ENCODE results near the gene KRT25. TPM values are rescaled to one million over a fixed set of nuclear protein-coding genes. Genes with fewer than 3 reads are reported as not detected.

KRT25 gene
- total and polyA plus RNA-seq, 2 of the 4 experiments (the other 2 are of a cell fraction) = not detected

DNA sequence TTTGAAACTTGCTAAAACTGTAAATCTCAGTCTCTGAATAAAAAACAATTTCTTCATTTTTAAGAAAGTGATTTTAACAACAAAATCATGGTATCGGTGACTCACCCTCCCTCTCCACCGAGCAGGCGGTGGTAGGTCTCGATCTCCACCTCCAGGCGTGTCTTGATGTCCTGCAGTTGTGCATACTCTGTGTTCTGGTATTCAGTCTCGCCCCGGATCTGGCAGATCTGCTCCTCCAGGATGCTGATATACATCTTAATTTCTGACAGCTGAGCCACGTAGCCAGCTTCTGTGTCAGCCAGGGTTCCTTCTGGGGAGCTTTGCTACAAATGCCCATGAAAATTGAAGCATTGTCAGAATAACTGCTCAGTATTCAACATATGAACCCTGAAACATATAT is 36.2 kb downstream of the KRT25 start:
- Histone ChIP-seq H3K79me1 (ENCODE audit: low read depth in 1 of 2, low read length in 2 of 2) (no peaks in the 10 kb centered on the region), H2AK9ac (replicated peaks; ENCODE audit: low read depth, low read length, poor library complexity) (no peak overlapping the region), H4K8ac (ENCODE audit: low read depth in 2 of 2, low read length in 2 of 2) (no peak overlapping the region), H3K4me3 (ENCODE audit: insufficient read depth, low read depth, low read length) (no peak overlapping the region), H3K9ac (ENCODE audit: low read depth, low read length) (no peak overlapping the region), H3K23ac (ENCODE audit: low read depth, low read length) (no peak overlapping the region), H3K27me3 (ENCODE audit: control insufficient read depth, insufficient read depth, low read length) (peaks cover 47% of the 10 kb centered on the region), H4K5ac (ENCODE audit: low read depth, low read length) (no peak overlapping the region), H2AK5ac (ENCODE audit: low read depth, low read length) (no peak overlapping the region), H3K56ac (ENCODE audit: extremely low read depth, insufficient read depth, low read length) (no peak overlapping the region), H4K20me1 (ENCODE audit: insufficient read depth, low read length) (no peaks in the 10 kb centered on the region), H3K4ac (ENCODE audit: low read depth, low read length) (no peak overlapping the region), H3K27ac (ENCODE audit: insufficient read depth, low read length) (no peak overlapping the region), H3K9me1 (ENCODE audit: insufficient read depth, low read length) (no peaks in the 10 kb centered on the region), H2BK5ac (ENCODE audit: low read depth, low read length, poor library complexity, severe bottlenecking) (no peak overlapping the region), H4K91ac (ENCODE audit: insufficient read depth, low read depth, low read length) (no peak overlapping the region), H2BK120ac (ENCODE audit: low read depth, low read length) (no peak overlapping the region), H3K14ac (replicated peaks; ENCODE audit: low read depth, low read length) (no peak overlapping the region), H3K18ac (ENCODE audit: low read depth, low read length) (no peak overlapping the region), H2BK15ac (ENCODE audit: low read depth, low read length) (no peak overlapping the region), H3K4me2 (ENCODE audit: low read depth, low read length) (no peak overlapping the region), H3K36me3 (ENCODE audit: control insufficient read depth, insufficient read depth, low read length) (no peaks in the 10 kb centered on the region), H3K9me3 (ENCODE audit: control insufficient read depth, insufficient read depth, low read length) (no peaks in the 10 kb centered on the region), H3K4me1 (ENCODE audit: control insufficient read depth, insufficient read depth, low read length) (no peaks in the 10 kb centered on the region), H2BK20ac (ENCODE audit: low read depth, low read length) (no peak overlapping the region), H2AFZ (replicated peaks; ENCODE audit: low read length, poor library complexity) (no peak overlapping the region)
- 17% methylated on average over 2 of the region's 8 CpGs; no CpG with 5 or more reads in 1 of the 2 experiments for WGBS, 2 experiments (ENCODE audit: extremely low coverage in 2 of 2, insufficient read length in 1 of 2)
- in situ Hi-C loops (cut with MboI; ENCODE audit: low sequenced_read_pairs) = no loop called here
- POLR2A ChIA-PET (ENCODE audit: unreplicated experiment) = no interaction called here
- no peak for ATAC-seq (ENCODE audit: low read depth)
- dilution Hi-C loops (cut with HindIII; ENCODE audit: low sequenced_read_pairs, unreplicated experiment) = no loop called here
- no peak for DNase-seq
- no TSS peak for BruUV-seq (replicated peaks)
- intact Hi-C loops (cut with micrococcal nuclease) = no loop called here
- CTCF ChIA-PET = interaction anchor here (0.7 to 0.9 kb wide), 2 partner anchors 13 to 118 kb away, joined by 3 to 6 read pairs; no protein-coding TSS in a partner anchor
- no peak for TF ChIP-seq FOS (IDR thresholded peaks at IDR 0.05; ENCODE audit: low read depth, low read length)
- TF ChIP-seq, protein P1, sequence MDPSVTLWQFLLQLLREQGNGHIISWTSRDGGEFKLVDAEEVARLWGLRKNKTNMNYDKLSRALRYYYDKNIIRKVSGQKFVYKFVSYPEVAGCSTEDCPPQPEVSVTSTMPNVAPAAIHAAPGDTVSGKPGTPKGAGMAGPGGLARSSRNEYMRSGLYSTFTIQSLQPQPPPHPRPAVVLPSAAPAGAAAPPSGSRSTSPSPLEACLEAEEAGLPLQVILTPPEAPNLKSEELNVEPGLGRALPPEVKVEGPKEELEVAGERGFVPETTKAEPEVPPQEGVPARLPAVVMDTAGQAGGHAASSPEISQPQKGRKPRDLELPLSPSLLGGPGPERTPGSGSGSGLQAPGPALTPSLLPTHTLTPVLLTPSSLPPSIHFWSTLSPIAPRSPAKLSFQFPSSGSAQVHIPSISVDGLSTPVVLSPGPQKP (IDR thresholded peaks at IDR 0.05; ENCODE audit: borderline replicate concordance, low read depth, low read length) = no peak
- TF ChIP-seq CEBPB (IDR thresholded peaks at IDR 0.05; ENCODE audit: low read depth, low read length) = no peak
- TF ChIP-seq MAFK (IDR thresholded peaks at IDR 0.05; ENCODE audit: low read depth, low read length) = no peak
- no peak for TF ChIP-seq MXI1 (IDR thresholded peaks at IDR 0.05; ENCODE audit: borderline replicate concordance, low read depth, low read length)
- no peak for TF ChIP-seq POLR2A (IDR thresholded peaks at IDR 0.05; ENCODE audit: low read depth, low read length)
- no peak for TF ChIP-seq RFX5 (IDR thresholded peaks at IDR 0.05; ENCODE audit: low read depth, low read length)
- no peak for TF ChIP-seq BHLHE40 (IDR thresholded peaks at IDR 0.05; ENCODE audit: low read depth, low read length)
- TF ChIP-seq, protein P2, sequence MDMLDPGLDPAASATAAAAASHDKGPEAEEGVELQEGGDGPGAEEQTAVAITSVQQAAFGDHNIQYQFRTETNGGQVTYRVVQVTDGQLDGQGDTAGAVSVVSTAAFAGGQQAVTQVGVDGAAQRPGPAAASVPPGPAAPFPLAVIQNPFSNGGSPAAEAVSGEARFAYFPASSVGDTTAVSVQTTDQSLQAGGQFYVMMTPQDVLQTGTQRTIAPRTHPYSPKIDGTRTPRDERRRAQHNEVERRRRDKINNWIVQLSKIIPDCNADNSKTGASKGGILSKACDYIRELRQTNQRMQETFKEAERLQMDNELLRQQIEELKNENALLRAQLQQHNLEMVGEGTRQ (IDR thresholded peaks at IDR 0.05; ENCODE audit: low read depth, low read length) = no peak
- TF ChIP-seq, protein P3, sequence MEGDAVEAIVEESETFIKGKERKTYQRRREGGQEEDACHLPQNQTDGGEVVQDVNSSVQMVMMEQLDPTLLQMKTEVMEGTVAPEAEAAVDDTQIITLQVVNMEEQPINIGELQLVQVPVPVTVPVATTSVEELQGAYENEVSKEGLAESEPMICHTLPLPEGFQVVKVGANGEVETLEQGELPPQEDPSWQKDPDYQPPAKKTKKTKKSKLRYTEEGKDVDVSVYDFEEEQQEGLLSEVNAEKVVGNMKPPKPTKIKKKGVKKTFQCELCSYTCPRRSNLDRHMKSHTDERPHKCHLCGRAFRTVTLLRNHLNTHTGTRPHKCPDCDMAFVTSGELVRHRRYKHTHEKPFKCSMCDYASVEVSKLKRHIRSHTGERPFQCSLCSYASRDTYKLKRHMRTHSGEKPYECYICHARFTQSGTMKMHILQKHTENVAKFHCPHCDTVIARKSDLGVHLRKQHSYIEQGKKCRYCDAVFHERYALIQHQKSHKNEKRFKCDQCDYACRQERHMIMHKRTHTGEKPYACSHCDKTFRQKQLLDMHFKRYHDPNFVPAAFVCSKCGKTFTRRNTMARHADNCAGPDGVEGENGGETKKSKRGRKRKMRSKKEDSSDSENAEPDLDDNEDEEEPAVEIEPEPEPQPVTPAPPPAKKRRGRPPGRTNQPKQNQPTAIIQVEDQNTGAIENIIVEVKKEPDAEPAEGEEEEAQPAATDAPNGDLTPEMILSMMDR (conservative IDR thresholded peaks at IDR 0.05; ENCODE audit: low read depth, low read length) = no peak
- no peak for TF ChIP-seq RCOR1 (IDR thresholded peaks at IDR 0.05; ENCODE audit: insufficient replicate concordance, low read length)
- no peak for TF ChIP-seq CHD1 (IDR thresholded peaks at IDR 0.05; ENCODE audit: low read depth, low read length)
- TF ChIP-seq NFE2L2 (IDR thresholded peaks at IDR 0.05; ENCODE audit: low read depth, low read length) = no peak
- no peak for TF ChIP-seq SMC3 (IDR thresholded peaks at IDR 0.05; ENCODE audit: low read depth, low read length)
- TF ChIP-seq MAZ (IDR thresholded peaks at IDR 0.05; ENCODE audit: borderline replicate concordance, low read depth, low read length) = no peak
- TF ChIP-seq RAD21 (IDR thresholded peaks at IDR 0.05; ENCODE audit: low read length) = no peak
